Neural cell (in vitro differentiated cells): Measurements from ENCODE around the gene BMPR1A.

Source experiments
- CTCF ChIP-seq: fragments of 450-650 bp; IDR thresholded peaks from 2 replicates; pipeline ENCODE4 v1.5.1; 2014; ENCODE audit warnings: antibody characterized with exemption, mild to moderate bottlenecking, moderate library complexity; ENCODE audit not compliant: poor library complexity, severe bottlenecking
- EP300 ChIP-seq: fragments of 450-650 bp; conservative IDR thresholded peaks from 2 replicates; pipeline ENCODE4 v1.6.1; 2014; ENCODE audit warnings: antibody characterized with exemption, mild to moderate bottlenecking, moderate library complexity; ENCODE audit not compliant: poor library complexity, severe bottlenecking
- EZH2 ChIP-seq: fragments of 200-600, 300-800 bp; shearing (Covaris generic), sonication (generic); IDR thresholded peaks from 2 replicates; pipeline ENCODE4 v1.6.1; 2014; ENCODE audit warnings: antibody characterized with exemption, low read length, borderline replicate concordance, mild to moderate bottlenecking; ENCODE audit not compliant: insufficient read depth, poor library complexity, severe bottlenecking
- POLR2AphosphoS5 ChIP-seq: IDR thresholded peaks from 2 replicates; pipeline ENCODE4 v1.6.1; 2012
- RAD21 ChIP-seq: fragments of 450-650 bp; conservative IDR thresholded peaks from 2 replicates; pipeline ENCODE4 v1.6.1; 2014; ENCODE audit warnings: antibody characterized with exemption, mild to moderate bottlenecking, moderate library complexity

- TF ChIP-seq EP300: no peak
- TF ChIP-seq EZH2: no peak
- TF ChIP-seq CTCF: no peak
- TF ChIP-seq POLR2AphosphoS5: no peak
- TF ChIP-seq RAD21: no peak
Measured at GRCh38 chr10:86951184-86951761, 194.9 kb downstream of the BMPR1A start.
